Panc1 (cell line): ENCODE results near the gene ARHGAP44. TPM values are rescaled to one million over a fixed set of nuclear protein-coding genes. Genes with fewer than 3 reads are reported as not detected.

ENCODE experiments used
- ATAC-seq: fragments of 200-7000 bp; cut with Tn5 transposase; 2 replicates; pipeline ENCODE4 v1.9.1; 2020; ENCODE audit warnings: mild to moderate bottlenecking, moderate library complexity
- BruUV-seq: library from RNA; stranded (reverse); fragments of 400-500 nt; replicated peaks from 2 replicates; lab custom pipeline; 2021; lab: Mats Ljungman, UMichigan
- CTCF ChIA-PET: fragments of 300-600 bp; sonication (Branson Sonifier 250); formaldehyde crosslinking; loops from one replicate; lab custom pipeline; 2022; ENCODE audit warnings: antibody characterized with exemption; lab: Charles Lee
- POLR2A ChIA-PET: fragments of 300-600 bp; sonication (Branson Sonifier 250); formaldehyde crosslinking; loops from one replicate; lab custom pipeline; 2022; ENCODE audit warnings: antibody characterized with exemption; lab: Charles Lee
- DNase-seq: peaks from one replicate; pipeline ENCODE4 v3.0.0-alpha.2; 2010; ENCODE audit warnings: low read depth, low spot score
- H3K27ac ChIP-seq: 2 replicates; pipeline ENCODE4 v1.5.1; 2011; ENCODE audit warnings: mild to moderate bottlenecking, low read length, inconsistent platforms
- H3K27me3 ChIP-seq: fragments of 200-500 bp; sonication (Bioruptor generic); 2 replicates; pipeline ENCODE4 v1.6.0; 2014; ENCODE audit warnings: low read length, inconsistent platforms; ENCODE audit not compliant: control insufficient read depth, insufficient read depth
- H3K36me3 ChIP-seq: fragments of 200-500 bp; sonication (Bioruptor generic); 2 replicates; pipeline ENCODE4 v1.5.1; 2014; ENCODE audit warnings: inconsistent platforms, mild to moderate bottlenecking, low read length, moderate library complexity; ENCODE audit not compliant: control insufficient read depth, insufficient read depth
- H3K4me1 ChIP-seq: 2 replicates; pipeline ENCODE4 v1.5.1; 2011; ENCODE audit warnings: inconsistent platforms, mild to moderate bottlenecking, low read length, moderate library complexity; ENCODE audit not compliant: control insufficient read depth, insufficient read depth
- H3K4me3 ChIP-seq, 2 experiments: 2 replicates each; pipeline ENCODE4 v1.5.1; 2011 to 2012; ENCODE audit warnings: low read depth in 2 of 2, low read length in 2 of 2, mild to moderate bottlenecking in 2 of 2, inconsistent platforms in 1 of 2, moderate library complexity in 1 of 2
- H3K9me3 ChIP-seq: fragments of 200-500 bp; sonication (Bioruptor generic); 2 replicates; pipeline ENCODE4 v1.5.1; 2014; ENCODE audit warnings: low read depth, mild to moderate bottlenecking, inconsistent platforms, low read length, moderate library complexity; ENCODE audit not compliant: control insufficient read depth, insufficient read depth
- CTCF ChIP-seq: fragments of 450-650 bp; IDR thresholded peaks from 2 replicates; pipeline ENCODE4 v1.5.1; 2017; ENCODE audit warnings: mild to moderate bottlenecking
- POLR2AphosphoS5 ChIP-seq: IDR thresholded peaks from 2 replicates; pipeline ENCODE4 v1.6.1; 2012; ENCODE audit warnings: mild to moderate bottlenecking, low read depth, low read length, moderate library complexity
- REST ChIP-seq, 2 experiments: IDR thresholded peaks; 2 replicates each; pipeline ENCODE4 v1.6.1; 2011 to 2012; ENCODE audit warnings: low read depth in 2 of 2, control low read depth in 1 of 2, low read length in 1 of 2, mild to moderate bottlenecking in 1 of 2, moderate library complexity in 1 of 2; ENCODE audit not compliant: insufficient read depth in 1 of 2
- SIN3A ChIP-seq: IDR thresholded peaks from 2 replicates; pipeline ENCODE4 v1.6.1; 2012; ENCODE audit warnings: low read depth, mild to moderate bottlenecking, low read length, moderate library complexity, borderline replicate concordance; ENCODE audit not compliant: insufficient read depth
- TCF7L2 ChIP-seq: IDR thresholded peaks from 2 replicates; pipeline ENCODE4 v1.6.1; 2011; ENCODE audit warnings: mild to moderate bottlenecking, low read depth, low read length, inconsistent platforms
- in situ Hi-C: cut with HindIII; loops from 2 replicates; pipeline ENCODE4 v1.10.0; 2016; ENCODE audit warnings: low sequenced_read_pairs, low pct_unique_long_range_greater_than_20kb
- intact Hi-C: fragments of 100-400 bp; cut with micrococcal nuclease; formaldehyde crosslinking; loops from one replicate; pipeline ENCODE4 v1.10.0; 2022; ENCODE audit not compliant: unreplicated experiment
- total RNA-seq: library from RNA; stranded (reverse); gene quantifications from one replicate; pipeline ENCODE4 v1.2.1, GENCODE V29; 2021; ENCODE audit not compliant: unreplicated experiment

Gene ARHGAP44
- total RNA-seq, 1 experiment from 2014 or later = 0.80 TPM

- Histone ChIP-seq H3K27ac (no peak overlapping the region), H3K4me1 (no peaks in the 10 kb centered on the region), H3K4me3 (no peak overlapping the region), H3K27me3 (no peaks in the 10 kb centered on the region), H3K9me3 (no peaks in the 10 kb centered on the region), H3K36me3 (peaks cover 20% of the 10 kb centered on the region)
- intact Hi-C loops = loop anchor here (10.0 kb wide), 1 partner anchor 747 kb away; no protein-coding TSS in a partner anchor
- ChIA-PET CTCF (interaction anchor here (0.6 kb wide), 1 partner anchor 1927 kb away, joined by 5 read pairs; no protein-coding TSS in a partner anchor), POLR2A (no interaction called here)
- no peak for ATAC-seq
- no peak for DNase-seq
- in situ Hi-C loops = no loop called here
- TF ChIP-seq CTCF (no peak), POLR2AphosphoS5 (no peak), SIN3A (no peak), REST (IDR thresholded peaks at IDR 0.05; ENCODE audit: insufficient read depth in 1 of 2, low read depth in 2 of 2, low read length in 1 of 2) (no peak), TCF7L2 (no peak)
- no TSS peak for BruUV-seq
Measured at GRCh38 chr17:13001991-13002615, 212.8 kb downstream of the ARHGAP44 start.

DNA sequence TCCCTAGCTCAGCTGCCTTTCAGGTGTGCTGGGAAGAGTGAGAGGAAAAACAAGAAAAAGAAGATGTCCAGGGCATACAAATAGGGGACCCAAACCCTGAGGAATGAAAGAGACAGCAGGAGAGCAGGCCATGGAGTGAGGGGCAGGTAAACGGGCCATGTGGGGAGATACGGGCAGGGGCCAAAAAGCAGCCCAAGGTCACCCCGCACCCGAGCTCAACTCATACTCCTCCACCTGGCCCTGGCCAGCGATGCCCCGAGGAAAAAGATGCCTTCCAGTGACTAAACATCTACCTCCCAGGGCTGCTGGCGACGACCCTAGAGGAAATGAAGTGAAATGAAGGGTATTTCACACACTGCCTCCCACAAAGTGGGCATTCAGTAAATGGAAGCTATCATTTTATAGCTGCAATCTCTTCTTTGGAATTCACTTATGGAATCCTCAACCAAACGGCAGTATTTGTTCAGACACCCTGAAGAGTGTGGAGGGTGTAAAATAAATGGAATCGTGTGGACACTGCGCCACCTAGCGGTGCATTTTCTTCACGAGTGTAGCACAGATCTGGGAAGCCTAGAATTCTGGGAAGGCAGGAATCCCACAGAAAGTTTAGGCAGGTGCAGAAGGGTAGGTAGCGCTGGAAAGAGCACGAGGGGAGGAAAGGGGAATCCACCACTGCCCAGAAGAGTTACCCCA is 213.6 kb downstream of the ARHGAP44 start:
- Histone ChIP-seq H3K27me3 (no peaks in the 10 kb centered on the region), H3K27ac (no peak overlapping the region), H3K36me3 (peaks cover 15% of the 10 kb centered on the region), H3K9me3 (no peaks in the 10 kb centered on the region), H3K4me3 (no peak overlapping the region), H3K4me1 (no peaks in the 10 kb centered on the region)
- intact Hi-C loops (loop anchor here (10.0 kb wide), 1 partner anchor 748 kb away; no protein-coding TSS in a partner anchor), in situ Hi-C loops (no loop called here)
- TF ChIP-seq TCF7L2 (no peak), CTCF (peak; percentile 87)
- BruUV-seq = no TSS peak
- ChIA-PET CTCF (interaction anchor here (0.5 kb wide), 1 partner anchor 261 kb away, joined by 5 read pairs; no protein-coding TSS in a partner anchor), POLR2A (no interaction called here)
- DNase-seq (no peak), ATAC-seq (peak; percentile 92)
